ENCODE measurements around the gene LRATD1. TPM values are rescaled to one million over a fixed set of nuclear protein-coding genes. Genes with fewer than 3 reads are reported as not detected.

LRATD1 gene
- total RNA-seq, 2 donors from 2014 or later: 5.7 to 14.5 TPM

DNA sequence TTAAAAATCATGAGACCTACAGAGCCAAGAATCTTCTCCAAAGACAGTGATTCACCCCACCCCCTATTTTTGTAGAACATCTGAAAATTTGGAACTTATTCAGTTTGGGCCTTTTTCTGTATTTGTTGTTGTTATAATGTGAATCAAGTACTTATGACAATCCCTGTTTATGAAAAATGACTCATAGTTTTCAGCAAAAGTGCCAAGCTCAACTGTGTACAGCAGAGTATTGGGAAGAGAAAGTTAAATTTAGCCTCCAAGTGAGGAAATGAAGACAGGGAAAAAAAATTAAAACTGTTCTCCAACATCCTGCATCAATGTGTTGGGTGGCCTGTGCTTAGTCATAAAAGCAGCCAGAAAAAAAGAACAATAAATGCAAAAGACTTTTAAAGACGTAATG is 46.2 kb downstream of the LRATD1 start:
- DNase-seq: no peak
- H3K27me3 ChIP-seq: no peaks in the 10 kb centered on the region
- no peak for ATAC-seq
- no peaks in the 10 kb centered on the region for H3K36me3 ChIP-seq (replicated peaks in 1 of 2; ENCODE audit: insufficient read depth in 1 of 2, low read depth in 2 of 2)
- H3K4me3 ChIP-seq: no peak overlapping the region
- intact Hi-C loops (cut with DNase I): no loop called here
- no peak for TF ChIP-seq POLR2A (IDR thresholded peaks at IDR 0.05)
- no peak for TF ChIP-seq CTCF (IDR thresholded peaks at IDR 0.05)
- H3K9me3 ChIP-seq: no peaks in the 10 kb centered on the region
- WGBS, 2 donors: 67 to 84% methylated on average over 1 of the region's 1 CpG
- H3K4me1 ChIP-seq: no peaks in the 10 kb centered on the region
- no peak overlapping the region for H3K27ac ChIP-seq

- Histone ChIP-seq H3K9me3 (no peaks in the 10 kb centered on the region), H3K4me3 (no peak overlapping the region), H3K4me1 (no peaks in the 10 kb centered on the region), H3K27me3 (no peaks in the 10 kb centered on the region), H3K36me3 (replicated peaks in 1 of 2; ENCODE audit: insufficient read depth in 1 of 2, low read depth in 2 of 2) (no peaks in the 10 kb centered on the region), H3K27ac (no peak overlapping the region)
- ATAC-seq (no peak), DNase-seq (no peak)
- intact Hi-C loops (cut with DNase I): no loop called here
- TF ChIP-seq CTCF (IDR thresholded peaks at IDR 0.05): no peak
- no peak for TF ChIP-seq POLR2A (IDR thresholded peaks at IDR 0.05)
- 67 to 85% methylated on average over 3 of the region's 3 CpGs for WGBS, 2 donors
Observed at GRCh38 chr2:14681608-14682007, 49.1 kb downstream of the LRATD1 start.

Measured in body of pancreas (tissue), 4 donors.